Measurements from ENCODE around the gene MRPS30. TPM values are rescaled to one million over a fixed set of nuclear protein-coding genes. Genes with fewer than 3 reads are reported as not detected.

Gene MRPS30
- total RNA-seq, 1 donor from 2014 or later: 52.2 TPM

GRCh38 chr5:44842496-44843282 lies 33.9 kb downstream of the MRPS30 start:
- H3K27ac Mint-ChIP-seq (ENCODE audit: unreplicated experiment): no peak overlapping the region
- no peaks in the 10 kb centered on the region for H3K27me3 Mint-ChIP-seq (ENCODE audit: low read depth)
- peaks cover 15% of the 10 kb centered on the region for H3K36me3 Mint-ChIP-seq (ENCODE audit: low read depth)
- no peak for TF ChIP-seq CTCF (conservative IDR thresholded peaks at IDR 0.05)
- H3K4me3 Mint-ChIP-seq: no peak overlapping the region
- peaks cover 12% of the 10 kb centered on the region for H3K9me3 Mint-ChIP-seq
- H3K4me1 Mint-ChIP-seq: no peaks in the 10 kb centered on the region
- DNase-seq (ENCODE audit: low read depth, low spot score): no peak

GRCh38 chr5:44844744-44845143 lies 36.0 kb downstream of the MRPS30 start:
- Mint-ChIP-seq H3K27me3 (ENCODE audit: low read depth) (no peaks in the 10 kb centered on the region), H3K36me3 (ENCODE audit: low read depth) (peaks cover 3% of the 10 kb centered on the region), H3K27ac (ENCODE audit: unreplicated experiment) (no peak overlapping the region), H3K4me3 (no peak overlapping the region), H3K9me3 (peaks cover 3% of the 10 kb centered on the region), H3K4me1 (no peaks in the 10 kb centered on the region)
- TF ChIP-seq CTCF (conservative IDR thresholded peaks at IDR 0.05): no peak
- DNase-seq (ENCODE audit: low read depth, low spot score): no peak

- Mint-ChIP-seq H3K4me1 (no peaks in the 10 kb centered on the region), H3K9me3 (no peaks in the 10 kb centered on the region), H3K36me3 (ENCODE audit: low read depth) (no peaks in the 10 kb centered on the region), H3K27ac (ENCODE audit: unreplicated experiment) (no peak overlapping the region), H3K27me3 (ENCODE audit: low read depth) (no peaks in the 10 kb centered on the region), H3K4me3 (no peak overlapping the region)
- no peak for TF ChIP-seq CTCF (conservative IDR thresholded peaks at IDR 0.05)
- no peak for DNase-seq (ENCODE audit: low read depth, low spot score)
Observed at GRCh38 chr5:44845777-44846176, 37.0 kb downstream of the MRPS30 start.

GRCh38 chr5:44847206-44847852 lies 38.6 kb downstream of the MRPS30 start:
- no peaks in the 10 kb centered on the region for H3K9me3 Mint-ChIP-seq

GRCh38 chr5:44860267-44860666 lies 51.5 kb downstream of the MRPS30 start:
- no peaks in the 10 kb centered on the region for H3K27me3 Mint-ChIP-seq (ENCODE audit: low read depth)
- TF ChIP-seq CTCF (conservative IDR thresholded peaks at IDR 0.05): no peak
- H3K9me3 Mint-ChIP-seq: no peaks in the 10 kb centered on the region
- no peak overlapping the region for H3K4me3 Mint-ChIP-seq
- DNase-seq (ENCODE audit: low read depth, low spot score): no peak
- no peaks in the 10 kb centered on the region for H3K36me3 Mint-ChIP-seq (ENCODE audit: low read depth)
- no peaks in the 10 kb centered on the region for H3K4me1 Mint-ChIP-seq
- no peak overlapping the region for H3K27ac Mint-ChIP-seq (ENCODE audit: unreplicated experiment)

More at GRCh38 chr5:44847206-44847852, 38.6 kb downstream of the MRPS30 start:
- TF ChIP-seq CTCF (conservative IDR thresholded peaks at IDR 0.05): no peak
- no peaks in the 10 kb centered on the region for H3K4me1 Mint-ChIP-seq
- no peak overlapping the region for H3K4me3 Mint-ChIP-seq
- no peak overlapping the region for H3K27ac Mint-ChIP-seq (ENCODE audit: unreplicated experiment)
- no peaks in the 10 kb centered on the region for H3K36me3 Mint-ChIP-seq (ENCODE audit: low read depth)
- no peak for DNase-seq (ENCODE audit: low read depth, low spot score)
- no peaks in the 10 kb centered on the region for H3K27me3 Mint-ChIP-seq (ENCODE audit: low read depth)
